SH-SY5Y (cell line): ENCODE results near the gene PTPRM.

Experiments
- GATA2 ChIP-seq: IDR thresholded peaks from 2 replicates; pipeline ENCODE4 v1.6.1; 2011; ENCODE audit warnings: mild to moderate bottlenecking, low read depth, low read length
- GATA3 ChIP-seq: IDR thresholded peaks from 2 replicates; pipeline ENCODE4 v1.6.1; 2011; ENCODE audit warnings: low read depth, mild to moderate bottlenecking, low read length, moderate library complexity

DNA sequence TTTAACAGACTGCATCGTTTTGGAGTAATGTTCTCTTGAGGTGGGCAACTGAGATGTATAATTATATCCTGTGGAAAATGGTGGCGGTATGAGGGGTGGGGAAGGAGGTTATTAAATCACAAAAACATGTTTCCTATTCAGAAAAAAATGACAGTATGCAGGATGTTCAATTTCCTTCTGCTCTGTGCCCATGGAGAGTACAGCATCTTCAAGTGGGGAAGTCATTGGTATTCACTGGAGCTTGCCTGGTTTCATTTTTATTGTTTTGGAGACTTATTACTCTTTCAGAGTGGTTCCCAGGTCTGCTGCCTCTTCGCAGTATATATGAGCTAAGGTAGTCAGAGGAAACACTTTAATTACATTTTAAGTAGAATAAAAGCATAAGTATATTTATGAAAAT lies 723.3 kb downstream of the PTPRM start:
- TF ChIP-seq GATA3: no peak
- no peak for TF ChIP-seq GATA2
